Vagina (tissue), 2 donors: Measurements from ENCODE around the gene JDP2.

Experiments used
- POLR2AphosphoS5 ChIP-seq, 2 donors: sonication (generic); formaldehyde crosslinking; IDR thresholded peaks; one replicate each; pipeline ENCODE4 v1.9.0; 2017; ENCODE audit warnings: antibody characterized with exemption in 2 of 2, mild to moderate bottlenecking in 2 of 2, low read depth in 1 of 2; ENCODE audit not compliant: insufficient read depth in 1 of 2
- TF ChIP-seq, protein P1 (sequence below), 3 experiments: fragments of 450-650 bp in 2 of 3; fragments of 200-600 bp in 1 of 3; sonication (generic) in 1 of 3; IDR thresholded peaks; one replicate each; pipeline ENCODE4 v1.5.1; 2017 to 2019; ENCODE audit warnings: antibody characterized with exemption in 3 of 3, mild to moderate bottlenecking in 2 of 3, moderate library complexity in 2 of 3

DNA sequence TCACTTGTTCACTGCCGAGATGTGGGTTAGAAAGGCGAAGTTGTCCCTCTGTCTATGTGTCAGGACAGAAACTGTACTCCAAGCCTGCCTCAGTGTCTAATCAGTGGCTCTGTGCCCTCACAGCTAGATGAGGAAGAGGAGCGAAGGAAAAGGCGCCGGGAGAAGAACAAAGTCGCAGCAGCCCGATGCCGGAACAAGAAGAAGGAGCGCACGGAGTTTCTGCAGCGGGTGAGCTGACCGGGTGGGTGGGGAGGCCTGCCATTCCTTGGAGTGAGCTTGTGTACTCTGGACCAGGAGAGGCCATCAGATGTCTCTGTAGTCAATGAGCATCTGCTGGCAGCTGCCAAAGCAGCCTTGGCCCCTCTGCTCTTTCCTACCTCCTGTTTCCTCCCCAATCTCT lies 33.5 kb downstream of the JDP2 start:
- TF ChIP-seq, protein P1, sequence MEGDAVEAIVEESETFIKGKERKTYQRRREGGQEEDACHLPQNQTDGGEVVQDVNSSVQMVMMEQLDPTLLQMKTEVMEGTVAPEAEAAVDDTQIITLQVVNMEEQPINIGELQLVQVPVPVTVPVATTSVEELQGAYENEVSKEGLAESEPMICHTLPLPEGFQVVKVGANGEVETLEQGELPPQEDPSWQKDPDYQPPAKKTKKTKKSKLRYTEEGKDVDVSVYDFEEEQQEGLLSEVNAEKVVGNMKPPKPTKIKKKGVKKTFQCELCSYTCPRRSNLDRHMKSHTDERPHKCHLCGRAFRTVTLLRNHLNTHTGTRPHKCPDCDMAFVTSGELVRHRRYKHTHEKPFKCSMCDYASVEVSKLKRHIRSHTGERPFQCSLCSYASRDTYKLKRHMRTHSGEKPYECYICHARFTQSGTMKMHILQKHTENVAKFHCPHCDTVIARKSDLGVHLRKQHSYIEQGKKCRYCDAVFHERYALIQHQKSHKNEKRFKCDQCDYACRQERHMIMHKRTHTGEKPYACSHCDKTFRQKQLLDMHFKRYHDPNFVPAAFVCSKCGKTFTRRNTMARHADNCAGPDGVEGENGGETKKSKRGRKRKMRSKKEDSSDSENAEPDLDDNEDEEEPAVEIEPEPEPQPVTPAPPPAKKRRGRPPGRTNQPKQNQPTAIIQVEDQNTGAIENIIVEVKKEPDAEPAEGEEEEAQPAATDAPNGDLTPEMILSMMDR (IDR thresholded peaks at IDR 0.05): no peak
- no peak for TF ChIP-seq POLR2AphosphoS5 (IDR thresholded peaks at IDR 0.05; ENCODE audit: insufficient read depth in 1 of 2, low read depth in 1 of 2)
